GM12872 (cell line): Measurements from ENCODE around the gene PHF13.

Source experiments
- CTCF ChIP-seq: IDR thresholded peaks from 3 replicates; pipeline ENCODE4 v1.5.1; 2011; ENCODE audit warnings: low read depth, mild to moderate bottlenecking, low read length, moderate library complexity; ENCODE audit not compliant: insufficient read depth

The PHF13 gene

GRCh38 chr1:6577831-6578525 is 35.6 kb upstream of the PHF13 start:
- TF ChIP-seq CTCF: no peak

- TF ChIP-seq CTCF: no peak
These were observed 34.7 kb upstream of the PHF13 start for GRCh38 chr1:6578624-6579373.

GRCh38 chr1:6579374-6580118 is 34.0 kb upstream of the PHF13 start, which contains the start of gene ZBTB48:
Gene ZBTB48, plus strand, starts transcription at chr1:6579994. Its CDS starts 616 bp downstream, at chr1:6580610.
- no peak for TF ChIP-seq CTCF

- no peak for TF ChIP-seq CTCF
These were observed 33.4 kb upstream of the PHF13 start for GRCh38 chr1:6580119-6580592.

GRCh38 chr1:6580593-6581409 is 32.7 kb upstream of the PHF13 start:
- TF ChIP-seq CTCF: peak; percentile 19; the same call in 1 of the 3 replicates

GRCh38 chr1:6581561-6582305 is 31.8 kb upstream of the PHF13 start:
- no peak for TF ChIP-seq CTCF
